H1 (cell line): ENCODE measurements around the gene FXYD7. TPM values are rescaled to one million over a fixed set of nuclear protein-coding genes. Genes with fewer than 3 reads are reported as not detected.

Experiments used
- CTCF ChIA-PET: fragments of 300-600 bp; sonication (Branson Sonifier 250); formaldehyde crosslinking; loops from one replicate; lab custom pipeline; 2021; ENCODE audit not compliant: partially characterized antibody; lab: Charles Lee
- POLR2A ChIA-PET: fragments of 300-600 bp; sonication (Branson Sonifier 250); formaldehyde crosslinking; loops from one replicate; lab custom pipeline; 2021; ENCODE audit warnings: inconsistent platforms; ENCODE audit not compliant: partially characterized antibody; lab: Charles Lee
- DNase-seq, 2 experiments: peaks; one replicate each; pipeline versions ENCODE4 v3.0.0 to v3.0.0-alpha.2; 2010 to 2022; ENCODE audit warnings: low spot score in 2 of 2, low read depth in 1 of 2, mixed read lengths in 1 of 2
- FAIRE-seq: peaks from 2 replicates; lab custom pipeline; 2011; peaks lifted over from hg19 to GRCh38; lab: Jason Lieb, UNC
- H2AFZ ChIP-seq: 2 replicates; pipeline ENCODE4 v1.8.1; 2012; ENCODE audit warnings: low read length, inconsistent platforms
- H2AK5ac ChIP-seq: 2 replicates; pipeline ENCODE4 v1.6.1; 2013; ENCODE audit warnings: low read depth, low read length
- H2BK120ac ChIP-seq: replicated peaks from 2 replicates; pipeline ENCODE3; 2013; ENCODE audit warnings: low read depth, low read length, inconsistent platforms
- H2BK12ac ChIP-seq: 2 replicates; pipeline ENCODE4 v1.6.1; 2013; ENCODE audit warnings: low read depth, low read length
- H2BK15ac ChIP-seq: 2 replicates; pipeline ENCODE4 v1.6.1; 2013; ENCODE audit warnings: low read length
- H2BK20ac ChIP-seq: 2 replicates; pipeline ENCODE4 v1.6.1; 2013; ENCODE audit warnings: low read length
- H2BK5ac ChIP-seq: 2 replicates; pipeline ENCODE4 v1.6.1; 2013; ENCODE audit warnings: low read depth, low read length
- H3K14ac ChIP-seq: 2 replicates; pipeline ENCODE4 v1.6.1; 2013; ENCODE audit warnings: inconsistent platforms; ENCODE audit not compliant: insufficient read length
- H3K18ac ChIP-seq: 2 replicates; pipeline ENCODE4 v1.6.1; 2013; ENCODE audit warnings: low read length; ENCODE audit errors: extremely low read depth
- H3K23ac ChIP-seq: 2 replicates; pipeline ENCODE4 v1.6.1; 2013; ENCODE audit warnings: inconsistent platforms; ENCODE audit not compliant: insufficient read length
- H3K23me2 ChIP-seq: 2 replicates; pipeline ENCODE4 v1.6.1; 2013; ENCODE audit warnings: low read depth, low read length
- H3K27ac ChIP-seq: 2 replicates; pipeline ENCODE4 v1.6.1; 2011; ENCODE audit warnings: low read depth, low read length, inconsistent platforms
- H3K27me3 ChIP-seq, 4 experiments: replicated peaks in 1 of 4; 1 replicate in 1 of 4; 2 replicates in 3 of 4; pipeline versions ENCODE4 v1.6.1 to v1.8.1; 2011 to 2013; ENCODE audit warnings: low read length in 3 of 4, mild to moderate bottlenecking in 3 of 4, inconsistent platforms in 2 of 4, mixed read lengths in 2 of 4, moderate library complexity in 1 of 4; ENCODE audit not compliant: control insufficient read depth in 3 of 4, insufficient read depth in 3 of 4; ENCODE audit errors: extremely low read depth in 1 of 4
- H3K36me3 ChIP-seq, 4 experiments: 2 replicates each; pipeline versions ENCODE4 v1.6.1 to v1.8.1; 2011 to 2013; ENCODE audit warnings: mild to moderate bottlenecking in 4 of 4, low read length in 3 of 4, moderate library complexity in 2 of 4, control low read depth in 1 of 4, inconsistent platforms in 1 of 4; ENCODE audit not compliant: insufficient read depth in 4 of 4, control insufficient read depth in 2 of 4
- H3K4ac ChIP-seq: replicated peaks from 2 replicates; pipeline ENCODE3; 2013; ENCODE audit warnings: low read length, low read depth, mixed read lengths, inconsistent platforms; ENCODE audit not compliant: insufficient read length
- H3K4me1 ChIP-seq, 4 experiments: replicated peaks in 1 of 4; 1 replicate in 1 of 4; 2 replicates in 3 of 4; pipeline versions ENCODE4 v1.6.1 to v1.8.1; 2011 to 2013; ENCODE audit warnings: low read length in 3 of 4, inconsistent platforms in 2 of 4, mixed read lengths in 1 of 4; ENCODE audit not compliant: insufficient read depth in 4 of 4, control insufficient read depth in 3 of 4
- H3K4me2 ChIP-seq, 2 experiments: 2 replicates each; pipeline versions ENCODE4 v1.6.1 to v1.8.1; 2011 to 2013; ENCODE audit warnings: low read depth in 2 of 2, low read length in 2 of 2, control low read depth in 1 of 2, inconsistent platforms in 1 of 2, mild to moderate bottlenecking in 1 of 2; ENCODE audit not compliant: insufficient read depth in 1 of 2
- H3K4me3 ChIP-seq, 4 experiments: fragments of 200-600, 300-600 bp in 1 of 4; sonication (generic), shearing (Covaris generic), sonication (Bioruptor Twin) in 1 of 4; 2 replicates each; pipeline versions ENCODE4 v1.5.1 to v1.8.1; 2011 to 2016; ENCODE audit warnings: low read length in 4 of 4, low read depth in 3 of 4, control low read depth in 2 of 4, inconsistent platforms in 2 of 4, mild to moderate bottlenecking in 2 of 4, mixed read lengths in 1 of 4, moderate library complexity in 1 of 4; ENCODE audit not compliant: insufficient read depth in 2 of 4; ENCODE audit errors: extremely low read depth in 1 of 4
- H3K56ac ChIP-seq: replicated peaks from 2 replicates; pipeline ENCODE3; 2013; ENCODE audit warnings: low read depth, mild to moderate bottlenecking, mixed read lengths, low read length, inconsistent platforms; ENCODE audit not compliant: insufficient read length
- H3K79me1 ChIP-seq: 2 replicates; pipeline ENCODE4 v1.6.1; 2013; ENCODE audit warnings: low read depth, low read length, control low read depth
- H3K79me2 ChIP-seq, 2 experiments: 2 replicates each; pipeline versions ENCODE4 v1.6.1 to v1.8.1; 2012 to 2013; ENCODE audit warnings: low read length in 2 of 2, mild to moderate bottlenecking in 2 of 2, inconsistent platforms in 1 of 2; ENCODE audit not compliant: insufficient read depth in 2 of 2, control insufficient read depth in 1 of 2
- H3K9ac ChIP-seq, 4 experiments: replicated peaks in 1 of 4; 1 replicate in 1 of 4; 2 replicates in 3 of 4; pipeline versions ENCODE4 v1.6.1 to v1.8.1; 2011 to 2013; ENCODE audit warnings: low read depth in 3 of 4, low read length in 3 of 4, control low read depth in 2 of 4, mild to moderate bottlenecking in 2 of 4, moderate library complexity in 2 of 4, inconsistent platforms in 1 of 4; ENCODE audit errors: extremely low read depth in 1 of 4
- H3K9me3 ChIP-seq, 2 experiments: 2 replicates each; pipeline versions ENCODE4 v1.6.1 to v1.8.1; 2012 to 2013; ENCODE audit warnings: mild to moderate bottlenecking in 2 of 2, moderate library complexity in 2 of 2, control low read depth in 1 of 2, inconsistent platforms in 1 of 2, low read depth in 1 of 2, low read length in 1 of 2, mixed read lengths in 1 of 2; ENCODE audit not compliant: insufficient read depth in 2 of 2
- H4K20me1 ChIP-seq, 2 experiments: replicated peaks in 1 of 2; 2 replicates each; pipeline versions ENCODE3 to v1.8.1; 2011 to 2013; ENCODE audit warnings: inconsistent platforms in 2 of 2, low read length in 2 of 2, mild to moderate bottlenecking in 1 of 2; ENCODE audit not compliant: insufficient read depth in 2 of 2, control insufficient read depth in 1 of 2
- H4K5ac ChIP-seq: 2 replicates; pipeline ENCODE4 v1.6.1; 2013; ENCODE audit warnings: low read length, low read depth, mixed read lengths, inconsistent platforms; ENCODE audit not compliant: insufficient read length
- H4K8ac ChIP-seq: 2 replicates; pipeline ENCODE4 v1.8.0; 2013; ENCODE audit warnings: mild to moderate bottlenecking, moderate library complexity, low read length, inconsistent platforms; ENCODE audit not compliant: insufficient read depth; ENCODE audit errors: extremely low read depth
- H4K91ac ChIP-seq: replicated peaks from 2 replicates; pipeline ENCODE3; 2013; ENCODE audit warnings: low read length, mixed read lengths, inconsistent platforms; ENCODE audit not compliant: insufficient read length
- ASH2L ChIP-seq: fragments of 200-600, 300-600 bp; sonication (generic); IDR thresholded peaks from one replicate; pipeline ENCODE4 v1.7.1; 2017; ENCODE audit warnings: low read length
- ATF3 ChIP-seq: IDR thresholded peaks from 2 replicates; pipeline ENCODE4 v1.6.1; 2011; ENCODE audit warnings: low read depth, mild to moderate bottlenecking, low read length; ENCODE audit not compliant: insufficient read depth
- CEBPB ChIP-seq: IDR thresholded peaks from 2 replicates; pipeline ENCODE4 v1.6.1; 2012; ENCODE audit warnings: low read depth, low read length
- CHD2 ChIP-seq: IDR thresholded peaks from 2 replicates; pipeline ENCODE4 v1.6.1; 2012; ENCODE audit warnings: low read length, improper control_type of control experiment
- HDAC6 ChIP-seq: IDR thresholded peaks from one replicate; pipeline ENCODE4 v1.7.1; 2012; ENCODE audit warnings: low read depth, mild to moderate bottlenecking, inconsistent platforms, low read length, moderate library complexity
- KDM4A ChIP-seq: IDR thresholded peaks from one replicate; pipeline ENCODE4 v1.7.1; 2012; ENCODE audit warnings: low read depth, mild to moderate bottlenecking, moderate library complexity, low read length, inconsistent platforms; ENCODE audit not compliant: severe bottlenecking
- RBBP5 ChIP-seq: IDR thresholded peaks from 2 replicates; pipeline ENCODE4 v1.7.1; 2012; ENCODE audit warnings: low read depth, mild to moderate bottlenecking, inconsistent platforms, low read length, moderate library complexity, borderline replicate concordance
- SRF ChIP-seq: IDR thresholded peaks from 2 replicates; pipeline ENCODE4 v1.6.1; 2011; ENCODE audit warnings: mild to moderate bottlenecking, low read depth, low read length, moderate library complexity
- WGBS, 2 experiments: shearing (Covaris generic) in 1 of 2; methylation state at CpG; one replicate each; pipeline versions ENCODE4 v1.1.6 to v1.1.7; 2013 to 2015; ENCODE audit warnings: low lambda C conversion rate in 2 of 2, mixed read lengths in 2 of 2, inconsistent platforms in 1 of 2, low coverage in 1 of 2, missing lambda C conversion rate in 1 of 2; ENCODE audit not compliant: insufficient replicate concordance in 2 of 2, insufficient coverage in 1 of 2, insufficient read length in 1 of 2; ENCODE audit errors: extremely low coverage in 1 of 2, missing lambda C conversion rate in 1 of 2; 5-methylcytosine and 5-hydroxymethylcytosine counted together
- polyA plus RNA-seq, 7 experiments: library from polyadenylated mRNA; depleted of rRNA in 3 of 7; stranded (reverse) in 5 of 7; unstranded in 2 of 7; fragments of >200 nt in 5 of 7; fragments of 200-250 nt in 2 of 7; gene quantifications; 1 replicate in 5 of 7; 2 replicates in 1 of 7; 4 replicates in 1 of 7; pipeline versions ENCODE4 v1.2.1 to v1.2.3, GENCODE V29; 2011 to 2013; ENCODE audit warnings: missing spikeins in 2 of 7, mixed read lengths in 2 of 7
- total RNA-seq: library from RNA; stranded (reverse); fragmentation: NEBNext Ultra II Directional; extraction: Animal tissue kit (Norgen Biotek cat#: 25700); gene quantifications from 2 replicates; pipeline ENCODE4 v1.2.1, GENCODE V29; 2021
- TF ChIP-seq, protein P1 (sequence below): IDR thresholded peaks from 2 replicates; pipeline ENCODE4 v1.6.1; 2012; ENCODE audit warnings: inconsistent platforms

The FXYD7 gene
- total and polyA plus RNA-seq, 2 of the 8 experiments (the other 6 are each of a cell fraction or from before 2014, with no cell fraction given): 12.1 to 14.3 TPM

- Histone ChIP-seq H2BK5ac (peak overlapping the region; percentile 89; the same call in 1 of the 2 replicates), H3K27me3 (peaks cover 0 to 5% (median 3%) of the 10 kb centered on the region in 4 experiments; a peak in 3 of 7 replicates), H3K79me1 (peaks cover 6% of the 10 kb centered on the region), H3K9ac (no peak overlapping the region; a peak in 1 of 7 replicates), H2BK12ac (peak overlapping the region; percentile 86; the same call in 1 of the 2 replicates), H3K27ac (no peak overlapping the region), H2BK120ac (peak overlapping the region; percentile 33), H3K4me3 (peak overlapping the region; percentile 68 to 80 (median 74)), H3K36me3 (peaks cover 0 to 13% (median 5%) of the 10 kb centered on the region in 4 experiments; a peak in 5 of 8 replicates), H3K79me2 (peaks cover 0 to 11% of the 10 kb centered on the region in 2 experiments; a peak in 1 of 4 replicates), H4K91ac (peak overlapping the region; percentile 92), H3K4ac (peak overlapping the region; percentile 59), H3K56ac (peak overlapping the region; percentile 63), H3K18ac (peak overlapping the region; percentile 88), H3K4me2 (peak overlapping the region; percentile 82 to 91), H4K5ac (peak overlapping the region; percentile 53), H3K23ac (no peak overlapping the region), H2AFZ (no peak overlapping the region), H4K8ac (no peak overlapping the region), H4K20me1 (peaks cover 1 to 5% of the 10 kb centered on the region in 2 experiments), H3K4me1 (peaks cover 4 to 28% (median 19%) of the 10 kb centered on the region in 4 experiments), H3K14ac (no peak overlapping the region), H2AK5ac (no peak overlapping the region), H2BK15ac (0 out of 2 replicates have a peak overlapping the region, but pooled peaks have one; percentile 77), H3K23me2 (peaks cover 9% of the 10 kb centered on the region; the same call in 1 of the 2 replicates), H2BK20ac (peak overlapping the region; percentile 15; the same call in 1 of the 2 replicates), H3K9me3 (no peaks in the 10 kb centered on the region)
- POLR2A ChIA-PET: interaction anchor here (0.7 to 5.6 kb wide), 18 partner anchors 10 to 114 kb away, joined by 3 to 67 read pairs (median 5); partner anchors contain the start of genes FXYD7, LGI4 and USF2
- CTCF ChIA-PET: interaction anchor here (0.5 to 4.3 kb wide), 31 partner anchors 9 to 1444 kb away, joined by 3 to 60 read pairs (median 5); partner anchors contain the start of gene FXYD7
- no peak for FAIRE-seq
- 2% methylated on average over 18 of the region's 36 CpGs; no CpG with 5 or more reads in 1 of the 2 experiments for WGBS, 2 experiments
- peak in 1 of 2 experiments; percentile 84 for DNase-seq
- TF ChIP-seq ASH2L (peak; percentile 56), CHD2 (no peak), KDM4A (peak; percentile 16), ATF3 (no peak), CEBPB (no peak), HDAC6 (no peak), SRF (no peak), RBBP5 (no peak)
- TF ChIP-seq, protein P1, sequence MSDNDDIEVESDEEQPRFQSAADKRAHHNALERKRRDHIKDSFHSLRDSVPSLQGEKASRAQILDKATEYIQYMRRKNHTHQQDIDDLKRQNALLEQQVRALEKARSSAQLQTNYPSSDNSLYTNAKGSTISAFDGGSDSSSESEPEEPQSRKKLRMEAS: 0 out of 2 replicates have a peak, but pooled peaks have one; percentile 22
Observed at GRCh38 chr19:35153701-35154524, 10.9 kb downstream of the FXYD7 start.
